ENCODE data around the gene LIN52. TPM values are rescaled to one million over a fixed set of nuclear protein-coding genes. Genes with fewer than 3 reads are reported as not detected.

Gene LIN52
- total RNA-seq, 1 experiment from 2014 or later, result 10.6 TPM

GRCh38 chr14:74248017-74248416, 163.3 kb downstream of the LIN52 start:
- DNase-seq (ENCODE audit: low spot score) (no peak), ATAC-seq (no peak)
- peaks cover 43% of the 10 kb centered on the region for H3K27me3 Mint-ChIP-seq (ENCODE audit: low read depth)
- no peaks in the 10 kb centered on the region for H3K9me3 Mint-ChIP-seq
- no peak overlapping the region for H3K4me3 Mint-ChIP-seq
- TF ChIP-seq HMGA2 (CRISPR knock-in tag; IDR thresholded peaks at IDR 0.05) (no peak), ZNF232 (CRISPR knock-in tag; IDR thresholded peaks at IDR 0.05) (no peak), CDX4 (CRISPR knock-in tag; IDR thresholded peaks at IDR 0.05; ENCODE audit: borderline replicate concordance) (no peak), HMGXB4 (CRISPR knock-in tag; IDR thresholded peaks at IDR 0.05) (no peak), RORB (CRISPR knock-in tag; IDR thresholded peaks at IDR 0.05) (no peak), ATF1 (CRISPR knock-in tag; IDR thresholded peaks at IDR 0.05) (no peak), TP53 (CRISPR knock-in tag; IDR thresholded peaks at IDR 0.05) (no peak), ZNF423 (CRISPR knock-in tag; IDR thresholded peaks at IDR 0.05) (no peak), SP1 (CRISPR knock-in tag; conservative IDR thresholded peaks at IDR 0.05) (no peak), NR2C2 (CRISPR knock-in tag; IDR thresholded peaks at IDR 0.05) (no peak)
- TF ChIP-seq, protein P1, sequence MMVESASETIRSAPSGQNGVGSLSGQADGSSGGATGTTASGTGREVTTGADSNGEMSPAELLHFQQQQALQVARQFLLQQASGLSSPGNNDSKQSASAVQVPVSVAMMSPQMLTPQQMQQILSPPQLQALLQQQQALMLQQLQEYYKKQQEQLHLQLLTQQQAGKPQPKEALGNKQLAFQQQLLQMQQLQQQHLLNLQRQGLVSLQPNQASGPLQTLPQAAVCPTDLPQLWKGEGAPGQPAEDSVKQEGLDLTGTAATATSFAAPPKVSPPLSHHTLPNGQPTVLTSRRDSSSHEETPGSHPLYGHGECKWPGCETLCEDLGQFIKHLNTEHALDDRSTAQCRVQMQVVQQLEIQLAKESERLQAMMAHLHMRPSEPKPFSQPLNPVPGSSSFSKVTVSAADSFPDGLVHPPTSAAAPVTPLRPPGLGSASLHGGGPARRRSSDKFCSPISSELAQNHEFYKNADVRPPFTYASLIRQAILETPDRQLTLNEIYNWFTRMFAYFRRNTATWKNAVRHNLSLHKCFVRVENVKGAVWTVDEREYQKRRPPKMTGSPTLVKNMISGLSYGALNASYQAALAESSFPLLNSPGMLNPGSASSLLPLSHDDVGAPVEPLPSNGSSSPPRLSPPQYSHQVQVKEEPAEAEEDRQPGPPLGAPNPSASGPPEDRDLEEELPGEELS (CRISPR knock-in tag; IDR thresholded peaks at IDR 0.05), result no peak
- TF ChIP-seq, protein P2, sequence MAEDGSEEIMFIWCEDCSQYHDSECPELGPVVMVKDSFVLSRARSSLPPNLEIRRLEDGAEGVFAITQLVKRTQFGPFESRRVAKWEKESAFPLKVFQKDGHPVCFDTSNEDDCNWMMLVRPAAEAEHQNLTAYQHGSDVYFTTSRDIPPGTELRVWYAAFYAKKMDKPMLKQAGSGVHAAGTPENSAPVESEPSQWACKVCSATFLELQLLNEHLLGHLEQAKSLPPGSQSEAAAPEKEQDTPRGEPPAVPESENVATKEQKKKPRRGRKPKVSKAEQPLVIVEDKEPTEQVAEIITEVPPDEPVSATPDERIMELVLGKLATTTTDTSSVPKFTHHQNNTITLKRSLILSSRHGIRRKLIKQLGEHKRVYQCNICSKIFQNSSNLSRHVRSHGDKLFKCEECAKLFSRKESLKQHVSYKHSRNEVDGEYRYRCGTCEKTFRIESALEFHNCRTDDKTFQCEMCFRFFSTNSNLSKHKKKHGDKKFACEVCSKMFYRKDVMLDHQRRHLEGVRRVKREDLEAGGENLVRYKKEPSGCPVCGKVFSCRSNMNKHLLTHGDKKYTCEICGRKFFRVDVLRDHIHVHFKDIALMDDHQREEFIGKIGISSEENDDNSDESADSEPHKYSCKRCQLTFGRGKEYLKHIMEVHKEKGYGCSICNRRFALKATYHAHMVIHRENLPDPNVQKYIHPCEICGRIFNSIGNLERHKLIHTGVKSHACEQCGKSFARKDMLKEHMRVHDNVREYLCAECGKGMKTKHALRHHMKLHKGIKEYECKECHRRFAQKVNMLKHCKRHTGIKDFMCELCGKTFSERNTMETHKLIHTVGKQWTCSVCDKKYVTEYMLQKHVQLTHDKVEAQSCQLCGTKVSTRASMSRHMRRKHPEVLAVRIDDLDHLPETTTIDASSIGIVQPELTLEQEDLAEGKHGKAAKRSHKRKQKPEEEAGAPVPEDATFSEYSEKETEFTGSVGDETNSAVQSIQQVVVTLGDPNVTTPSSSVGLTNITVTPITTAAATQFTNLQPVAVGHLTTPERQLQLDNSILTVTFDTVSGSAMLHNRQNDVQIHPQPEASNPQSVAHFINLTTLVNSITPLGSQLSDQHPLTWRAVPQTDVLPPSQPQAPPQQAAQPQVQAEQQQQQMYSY (CRISPR knock-in tag; IDR thresholded peaks at IDR 0.05), result no peak
- TF ChIP-seq, protein P3, sequence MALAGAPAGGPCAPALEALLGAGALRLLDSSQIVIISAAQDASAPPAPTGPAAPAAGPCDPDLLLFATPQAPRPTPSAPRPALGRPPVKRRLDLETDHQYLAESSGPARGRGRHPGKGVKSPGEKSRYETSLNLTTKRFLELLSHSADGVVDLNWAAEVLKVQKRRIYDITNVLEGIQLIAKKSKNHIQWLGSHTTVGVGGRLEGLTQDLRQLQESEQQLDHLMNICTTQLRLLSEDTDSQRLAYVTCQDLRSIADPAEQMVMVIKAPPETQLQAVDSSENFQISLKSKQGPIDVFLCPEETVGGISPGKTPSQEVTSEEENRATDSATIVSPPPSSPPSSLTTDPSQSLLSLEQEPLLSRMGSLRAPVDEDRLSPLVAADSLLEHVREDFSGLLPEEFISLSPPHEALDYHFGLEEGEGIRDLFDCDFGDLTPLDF (CRISPR knock-in tag; IDR thresholded peaks at IDR 0.05), result no peak
- CTCF ChIA-PET, result interaction anchor here (0.8 to 11.1 kb wide), 3 partner anchors 10 to 38 kb away, joined by 4 to 89 read pairs (median 5); no protein-coding TSS in a partner anchor
- H3K36me3 Mint-ChIP-seq, result no peaks in the 10 kb centered on the region
- H3K4me1 Mint-ChIP-seq, result peaks cover 36% of the 10 kb centered on the region
- H3K27ac Mint-ChIP-seq, result no peak overlapping the region
- POLR2A ChIA-PET, result interaction anchor here (0.6 kb wide), 1 partner anchor 55 kb away, joined by 4 read pairs; no protein-coding TSS in a partner anchor

DNA sequence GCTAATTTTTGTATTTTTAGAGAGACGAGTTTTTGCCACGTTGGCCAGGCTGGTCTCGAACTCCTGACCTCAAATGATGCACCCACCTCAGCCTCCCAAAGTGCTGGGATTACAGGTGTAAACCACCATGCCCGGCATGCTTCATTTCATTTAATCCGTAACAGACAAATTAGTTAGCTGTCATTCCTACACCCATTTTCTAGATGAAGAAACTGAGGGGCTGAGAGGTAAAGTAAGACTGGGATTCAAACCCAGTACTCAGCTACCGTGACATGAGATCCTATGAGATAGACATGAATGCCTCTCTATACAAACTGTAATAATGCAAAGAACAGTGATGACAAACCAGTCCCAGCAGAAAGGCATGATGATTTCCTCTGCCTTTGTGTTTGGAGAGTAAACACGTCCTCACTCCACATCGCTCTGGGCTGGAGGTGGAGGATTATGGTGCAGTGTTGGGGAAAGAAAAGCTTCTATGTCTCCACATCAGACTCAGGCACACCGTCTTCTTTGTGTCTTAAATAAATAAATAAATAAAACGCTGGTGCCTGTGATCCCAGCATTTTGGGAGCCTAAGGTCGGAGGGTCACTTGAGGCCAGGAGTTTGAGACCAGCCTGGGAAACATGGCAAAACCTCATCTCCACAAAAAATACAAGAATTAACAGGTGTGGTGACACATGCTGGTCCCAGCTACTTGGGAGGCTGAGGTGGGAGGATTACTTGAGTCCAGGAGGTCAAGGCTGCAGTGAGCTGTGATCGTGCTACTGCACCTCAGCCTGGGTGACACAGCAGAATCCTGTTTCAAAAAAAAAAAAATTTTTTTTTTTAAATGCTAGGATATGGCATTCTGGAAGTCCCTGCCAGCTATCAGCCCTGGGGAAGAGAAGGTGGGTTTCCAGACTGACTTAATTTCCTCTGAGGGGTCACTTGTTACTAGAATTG, 164.9 kb downstream of the LIN52 start:
- ChIA-PET CTCF (interaction anchor here (0.6 to 3.8 kb wide), 3 partner anchors 11 to 35 kb away, joined by 3 to 21 read pairs (median 4); partner anchors contain the start of gene VSX2), POLR2A (no interaction called here)
- no peak for ATAC-seq
- no peak overlapping the region for H3K4me3 Mint-ChIP-seq
- DNase-seq (ENCODE audit: low spot score), result no peak
- H3K4me1 Mint-ChIP-seq, result peaks cover 20% of the 10 kb centered on the region
- H3K36me3 Mint-ChIP-seq, result no peaks in the 10 kb centered on the region
- H3K27ac Mint-ChIP-seq, result no peak overlapping the region
- H3K9me3 Mint-ChIP-seq, result no peaks in the 10 kb centered on the region
- peaks cover 34% of the 10 kb centered on the region for H3K27me3 Mint-ChIP-seq (ENCODE audit: low read depth)
- TF ChIP-seq JAZF1 (CRISPR knock-in tag; IDR thresholded peaks at IDR 0.05), result no peak
- no peak for TF ChIP-seq ZNF425 (CRISPR knock-in tag; conservative IDR thresholded peaks at IDR 0.05)
- TF ChIP-seq, protein P4, sequence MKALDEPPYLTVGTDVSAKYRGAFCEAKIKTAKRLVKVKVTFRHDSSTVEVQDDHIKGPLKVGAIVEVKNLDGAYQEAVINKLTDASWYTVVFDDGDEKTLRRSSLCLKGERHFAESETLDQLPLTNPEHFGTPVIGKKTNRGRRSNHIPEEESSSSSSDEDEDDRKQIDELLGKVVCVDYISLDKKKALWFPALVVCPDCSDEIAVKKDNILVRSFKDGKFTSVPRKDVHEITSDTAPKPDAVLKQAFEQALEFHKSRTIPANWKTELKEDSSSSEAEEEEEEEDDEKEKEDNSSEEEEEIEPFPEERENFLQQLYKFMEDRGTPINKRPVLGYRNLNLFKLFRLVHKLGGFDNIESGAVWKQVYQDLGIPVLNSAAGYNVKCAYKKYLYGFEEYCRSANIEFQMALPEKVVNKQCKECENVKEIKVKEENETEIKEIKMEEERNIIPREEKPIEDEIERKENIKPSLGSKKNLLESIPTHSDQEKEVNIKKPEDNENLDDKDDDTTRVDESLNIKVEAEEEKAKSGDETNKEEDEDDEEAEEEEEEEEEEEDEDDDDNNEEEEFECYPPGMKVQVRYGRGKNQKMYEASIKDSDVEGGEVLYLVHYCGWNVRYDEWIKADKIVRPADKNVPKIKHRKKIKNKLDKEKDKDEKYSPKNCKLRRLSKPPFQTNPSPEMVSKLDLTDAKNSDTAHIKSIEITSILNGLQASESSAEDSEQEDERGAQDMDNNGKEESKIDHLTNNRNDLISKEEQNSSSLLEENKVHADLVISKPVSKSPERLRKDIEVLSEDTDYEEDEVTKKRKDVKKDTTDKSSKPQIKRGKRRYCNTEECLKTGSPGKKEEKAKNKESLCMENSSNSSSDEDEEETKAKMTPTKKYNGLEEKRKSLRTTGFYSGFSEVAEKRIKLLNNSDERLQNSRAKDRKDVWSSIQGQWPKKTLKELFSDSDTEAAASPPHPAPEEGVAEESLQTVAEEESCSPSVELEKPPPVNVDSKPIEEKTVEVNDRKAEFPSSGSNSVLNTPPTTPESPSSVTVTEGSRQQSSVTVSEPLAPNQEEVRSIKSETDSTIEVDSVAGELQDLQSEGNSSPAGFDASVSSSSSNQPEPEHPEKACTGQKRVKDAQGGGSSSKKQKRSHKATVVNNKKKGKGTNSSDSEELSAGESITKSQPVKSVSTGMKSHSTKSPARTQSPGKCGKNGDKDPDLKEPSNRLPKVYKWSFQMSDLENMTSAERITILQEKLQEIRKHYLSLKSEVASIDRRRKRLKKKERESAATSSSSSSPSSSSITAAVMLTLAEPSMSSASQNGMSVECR (CRISPR knock-in tag; IDR thresholded peaks at IDR 0.05; ENCODE audit: borderline replicate concordance), result no peak
